PFSK-1 (cell line): ENCODE results near the gene C1orf141. TPM values are rescaled to one million over a fixed set of nuclear protein-coding genes. Genes with fewer than 3 reads are reported as not detected.

Experiments
- FOXP2 ChIP-seq: optimal IDR thresholded peaks from 2 replicates; pipeline ENCODE3; 2011; ENCODE audit warnings: borderline replicate concordance, control low read depth, inconsistent platforms; ENCODE audit not compliant: insufficient read depth; ENCODE audit errors: extremely low read length, extremely low read depth
- POLR2AphosphoS5 ChIP-seq: IDR thresholded peaks from 2 replicates; pipeline ENCODE4 v1.6.1; 2012; ENCODE audit warnings: low read depth, mild to moderate bottlenecking, control low read depth, low read length, moderate library complexity
- REST ChIP-seq, 2 experiments: IDR thresholded peaks; 2 replicates each; pipeline versions ENCODE4 v1.6.1 to v1.8.0; 2011 to 2012; ENCODE audit warnings: low read depth in 2 of 2, low read length in 2 of 2, control low read depth in 1 of 2, inconsistent platforms in 1 of 2, mild to moderate bottlenecking in 1 of 2, moderate library complexity in 1 of 2; ENCODE audit not compliant: insufficient read depth in 1 of 2
- SIN3A ChIP-seq: IDR thresholded peaks from 2 replicates; pipeline ENCODE4 v1.6.1; 2012; ENCODE audit warnings: mild to moderate bottlenecking, low read length, moderate library complexity, borderline replicate concordance; ENCODE audit not compliant: insufficient read depth
- TAF1 ChIP-seq: IDR thresholded peaks from 2 replicates; pipeline ENCODE4 v1.6.1; 2012; ENCODE audit warnings: low read length, control low read depth, borderline replicate concordance; ENCODE audit not compliant: insufficient read depth
- polyA plus RNA-seq: library from polyadenylated mRNA; unstranded; fragments of >200 nt; gene quantifications from one replicate; pipeline ENCODE4 v1.2.1, GENCODE V29; 2012; ENCODE audit warnings: low read depth, missing spikeins; ENCODE audit not compliant: insufficient read length

C1orf141 gene
- polyA plus RNA-seq = not detected

GRCh38 chr1:67134695-67135094 is at the start of gene C1orf141:
C1orf141 (minus strand) TSS chr1:67134970; CDS start chr1:67127240, 7,730 bp downstream.
- no peak for TF ChIP-seq FOXP2
- TF ChIP-seq REST (IDR thresholded peaks at IDR 0.05; ENCODE audit: insufficient read depth in 1 of 2, low read depth in 2 of 2, low read length in 2 of 2) = no peak
- TF ChIP-seq TAF1 = no peak
- no peak for TF ChIP-seq POLR2AphosphoS5
- TF ChIP-seq SIN3A = no peak

- no peak for TF ChIP-seq SIN3A
- no peak for TF ChIP-seq FOXP2
- no peak for TF ChIP-seq TAF1
- no peak for TF ChIP-seq REST (IDR thresholded peaks at IDR 0.05; ENCODE audit: insufficient read depth in 1 of 2, low read depth in 2 of 2, low read length in 2 of 2)
- TF ChIP-seq POLR2AphosphoS5 = no peak
These were observed 40.8 kb upstream of the C1orf141 start for GRCh38 chr1:67175530-67176087.

- TF ChIP-seq POLR2AphosphoS5 (no peak), SIN3A (no peak), REST (IDR thresholded peaks at IDR 0.05; ENCODE audit: insufficient read depth in 1 of 2, low read depth in 2 of 2, low read length in 2 of 2) (no peak)
These were observed 40.0 kb upstream of the C1orf141 start for GRCh38 chr1:67174716-67175284.

- TF ChIP-seq POLR2AphosphoS5 (no peak), TAF1 (no peak), REST (IDR thresholded peaks at IDR 0.05; ENCODE audit: insufficient read depth in 1 of 2, low read depth in 2 of 2, low read length in 2 of 2) (no peak)
These were observed 39.2 kb upstream of the C1orf141 start for GRCh38 chr1:67173988-67174387.

GRCh38 chr1:67171978-67172377 is 37.2 kb upstream of the C1orf141 start:
- TF ChIP-seq REST (IDR thresholded peaks at IDR 0.05; ENCODE audit: insufficient read depth in 1 of 2, low read depth in 2 of 2, low read length in 2 of 2) (no peak), TAF1 (no peak), SIN3A (no peak), POLR2AphosphoS5 (no peak), FOXP2 (no peak)
